ENCODE results near the gene NTN1. TPM values are rescaled to one million over a fixed set of nuclear protein-coding genes. Genes with fewer than 3 reads are reported as not detected.
A peak's percentile ranks its signal among the peaks of the same experiment; 100 is the strongest.

NTN1 gene
- total RNA-seq, 1 experiment from 2014 or later = 1.2 TPM

GRCh38 chr17:9253308-9253707 lies 232.0 kb downstream of the NTN1 start:
- H3K4me2 ChIP-seq (ENCODE audit: insufficient read depth, insufficient read length, low read length) = no peak overlapping the region
- no peak overlapping the region for H3K27ac ChIP-seq (ENCODE audit: insufficient read length, low read depth, low read length)
- peak overlapping the region in 1 of 3 experiments; percentile 15; a peak in 2 of 7 replicates for H3K27ac Mint-ChIP-seq
- DNase-seq = no peak
- TF ChIP-seq, protein P1, sequence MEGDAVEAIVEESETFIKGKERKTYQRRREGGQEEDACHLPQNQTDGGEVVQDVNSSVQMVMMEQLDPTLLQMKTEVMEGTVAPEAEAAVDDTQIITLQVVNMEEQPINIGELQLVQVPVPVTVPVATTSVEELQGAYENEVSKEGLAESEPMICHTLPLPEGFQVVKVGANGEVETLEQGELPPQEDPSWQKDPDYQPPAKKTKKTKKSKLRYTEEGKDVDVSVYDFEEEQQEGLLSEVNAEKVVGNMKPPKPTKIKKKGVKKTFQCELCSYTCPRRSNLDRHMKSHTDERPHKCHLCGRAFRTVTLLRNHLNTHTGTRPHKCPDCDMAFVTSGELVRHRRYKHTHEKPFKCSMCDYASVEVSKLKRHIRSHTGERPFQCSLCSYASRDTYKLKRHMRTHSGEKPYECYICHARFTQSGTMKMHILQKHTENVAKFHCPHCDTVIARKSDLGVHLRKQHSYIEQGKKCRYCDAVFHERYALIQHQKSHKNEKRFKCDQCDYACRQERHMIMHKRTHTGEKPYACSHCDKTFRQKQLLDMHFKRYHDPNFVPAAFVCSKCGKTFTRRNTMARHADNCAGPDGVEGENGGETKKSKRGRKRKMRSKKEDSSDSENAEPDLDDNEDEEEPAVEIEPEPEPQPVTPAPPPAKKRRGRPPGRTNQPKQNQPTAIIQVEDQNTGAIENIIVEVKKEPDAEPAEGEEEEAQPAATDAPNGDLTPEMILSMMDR (conservative IDR thresholded peaks at IDR 0.05) = no peak
- H3K23ac ChIP-seq (ENCODE audit: insufficient read length, low read depth, low read length) = no peak overlapping the region
- H2BK120ac ChIP-seq (ENCODE audit: low read depth, low read length, poor library complexity, severe bottlenecking) = no peak overlapping the region
- no CpG with 5 or more reads among the region's 3 CpGs for WGBS (ENCODE audit: extremely low coverage, insufficient read length, low lambda C conversion rate)
- no peak overlapping the region for H3K14ac ChIP-seq (ENCODE audit: insufficient read depth, low read length)
- no peak overlapping the region for H2AK5ac ChIP-seq (ENCODE audit: insufficient read length, low read length)
- H2BK12ac ChIP-seq (ENCODE audit: insufficient read length, low read depth, low read length) = no peak overlapping the region
- H3K4me1 Mint-ChIP-seq = peaks cover 15 to 21% of the 10 kb centered on the region in 2 experiments
- H4K5ac ChIP-seq (ENCODE audit: insufficient read length, low read depth, low read length) = no peak overlapping the region
- H2AFZ ChIP-seq (ENCODE audit: low read length) = no peak overlapping the region
- no peaks in the 10 kb centered on the region for H3K9me3 ChIP-seq (ENCODE audit: control insufficient read depth, low read depth, low read length)
- no peaks in the 10 kb centered on the region for H3K9me3 Mint-ChIP-seq
- H4K91ac ChIP-seq (ENCODE audit: insufficient read length, low read depth, low read length) = no peak overlapping the region
- no peaks in the 10 kb centered on the region for H3K4me1 ChIP-seq (ENCODE audit: insufficient read depth, low read length)
- H3K27me3 ChIP-seq (ENCODE audit: insufficient read depth, low read length) = no peaks in the 10 kb centered on the region
- no peak overlapping the region for H3K4me3 Mint-ChIP-seq
- H3K56ac ChIP-seq (ENCODE audit: insufficient read length, low read depth, low read length) = no peak overlapping the region
- H3K9ac ChIP-seq (ENCODE audit: extremely low read depth, insufficient read length, low read length) = no peak overlapping the region
- no peak overlapping the region for H3K4ac ChIP-seq (ENCODE audit: low read depth, low read length)
- no peaks in the 10 kb centered on the region for H3K36me3 Mint-ChIP-seq (ENCODE audit: insufficient read depth in 1 of 3, low read depth in 3 of 3)
- no peaks in the 10 kb centered on the region for H3K79me2 ChIP-seq (ENCODE audit: insufficient read depth, low read length)
- H4K20me1 ChIP-seq (ENCODE audit: control insufficient read depth, insufficient read depth, insufficient read length) = no peaks in the 10 kb centered on the region
- H3K27me3 Mint-ChIP-seq (ENCODE audit: low read depth) = no peaks in the 10 kb centered on the region; the same call in 1 of the 2 replicates
- H3K79me1 ChIP-seq (ENCODE audit: insufficient read depth, low read depth, low read length, poor library complexity, severe bottlenecking) = no peaks in the 10 kb centered on the region
- no peak overlapping the region for H4K8ac ChIP-seq (replicated peaks; ENCODE audit: insufficient read length, low read depth, low read length)
- H3K23me2 ChIP-seq (ENCODE audit: insufficient read length, low read depth, low read length, poor library complexity, severe bottlenecking) = no peaks in the 10 kb centered on the region
- no peak overlapping the region for H3T11ph ChIP-seq (ENCODE audit: low read length)
- no peak overlapping the region for H2BK5ac ChIP-seq (ENCODE audit: insufficient read length, low read length)
- H2BK15ac ChIP-seq (ENCODE audit: low read depth, low read length) = no peak overlapping the region
- H2BK20ac ChIP-seq (ENCODE audit: low read depth, low read length, poor library complexity, severe bottlenecking) = no peak overlapping the region
- H3K18ac ChIP-seq (ENCODE audit: insufficient read length, low read depth, low read length) = no peak overlapping the region
